GM18517 (cell line): ENCODE data around the gene OSTC.

Experiments
- ATAC-seq: cut with Tn5 transposase; IDR thresholded peaks from one replicate; pipeline ENCODE4 v1.9.1; 2021; ENCODE audit warnings: mild to moderate bottlenecking, moderate library complexity; ENCODE audit not compliant: unreplicated experiment

The OSTC gene

DNA sequence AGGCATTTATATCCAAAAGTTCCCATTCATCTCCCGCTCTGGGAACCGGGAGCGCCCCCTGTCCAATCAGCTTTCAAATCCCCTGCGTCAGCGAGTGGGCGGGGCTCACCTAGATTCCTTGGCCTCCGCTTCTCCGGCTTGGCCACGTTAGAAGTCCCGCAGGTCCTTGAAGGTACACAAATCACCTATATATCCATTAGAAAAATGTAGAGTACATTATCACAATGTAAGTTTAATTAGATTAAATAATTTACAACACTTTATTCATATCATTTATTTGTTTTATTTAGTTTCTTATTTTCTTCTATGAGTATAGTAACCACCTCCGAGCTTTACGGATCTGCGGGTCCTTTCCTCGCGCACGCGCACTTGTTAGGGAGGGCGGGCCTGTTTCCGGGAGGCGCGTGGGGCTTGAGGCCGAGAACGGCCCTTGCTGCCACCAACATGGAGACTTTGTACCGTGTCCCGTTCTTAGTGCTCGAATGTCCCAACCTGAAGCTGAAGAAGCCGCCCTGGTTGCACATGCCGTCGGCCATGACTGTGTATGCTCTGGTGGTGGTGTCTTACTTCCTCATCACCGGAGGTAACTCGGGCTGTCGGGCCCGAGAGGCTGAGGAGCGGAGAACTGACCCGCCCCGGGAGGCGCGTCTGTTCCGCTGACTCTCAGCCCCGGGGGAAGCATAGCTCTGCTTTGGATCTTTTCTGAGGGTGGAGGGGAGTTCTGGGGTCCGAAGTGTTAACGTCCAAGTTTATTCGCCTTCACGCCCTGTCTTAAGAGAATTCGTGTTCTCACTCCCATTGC lies at the start of gene OSTC:
TSS of gene OSTC (plus strand) at position 388 of the 802 bp plus-strand sequence. CDS start at position 445, 57 bp downstream.
- ATAC-seq: peak; percentile 95

DNA sequence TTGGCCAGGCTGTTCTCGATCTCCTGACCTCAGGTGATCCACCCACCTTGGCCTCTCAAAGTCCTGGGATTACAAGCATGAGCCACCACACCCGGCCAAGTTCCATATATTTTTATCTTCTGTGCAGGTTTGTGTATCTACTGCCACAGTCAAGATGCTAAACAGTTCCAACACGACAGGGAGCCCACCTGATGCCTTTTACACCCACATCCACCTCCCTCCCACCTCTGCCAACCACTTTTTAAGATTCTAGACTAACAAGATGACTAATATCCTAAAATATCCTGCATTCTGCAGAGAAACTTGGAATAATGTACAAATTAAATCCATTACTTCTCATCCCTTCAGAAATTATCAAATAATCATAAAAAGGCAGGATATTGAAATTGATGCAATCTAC lies 49.3 kb upstream of the OSTC start:
- no peak for ATAC-seq

DNA sequence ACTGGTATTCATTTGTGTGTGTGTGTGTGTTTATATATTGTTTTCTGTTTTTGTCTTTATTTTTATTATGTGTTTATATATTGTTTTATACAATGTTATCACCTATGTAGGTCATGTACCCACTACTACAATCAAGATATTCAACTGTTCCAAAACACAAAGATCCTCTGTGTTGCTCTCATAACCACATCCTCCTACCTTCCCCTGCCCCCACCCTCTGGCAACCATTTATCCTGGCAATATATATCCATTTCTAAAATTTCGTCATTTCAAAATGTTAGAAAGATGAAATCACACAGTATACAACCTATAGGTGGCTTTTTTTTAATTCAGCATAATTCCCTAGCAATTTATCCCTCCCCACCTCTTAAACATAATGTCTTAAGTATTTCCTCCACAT lies 48.9 kb upstream of the OSTC start:
- no peak for ATAC-seq

DNA sequence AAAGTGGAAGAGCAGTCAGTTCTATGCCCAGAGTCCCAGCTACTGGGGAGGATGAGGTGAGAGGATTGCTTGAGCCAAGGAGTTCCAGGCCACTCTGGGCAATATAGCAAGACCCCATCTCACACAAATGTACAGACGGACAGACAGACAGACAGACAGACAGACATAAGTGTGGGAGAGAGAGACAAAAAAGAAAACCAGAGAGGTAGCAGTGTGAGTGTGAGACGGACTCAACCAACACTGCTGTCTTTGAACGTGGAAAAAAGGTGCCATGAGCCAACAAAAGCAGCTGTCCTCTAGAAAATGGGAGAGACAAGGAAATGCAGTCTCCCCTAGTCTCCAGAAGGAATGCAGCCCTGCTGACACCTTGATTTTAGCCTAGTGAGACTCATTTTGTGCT lies 48.2 kb upstream of the OSTC start:
- no peak for ATAC-seq

DNA sequence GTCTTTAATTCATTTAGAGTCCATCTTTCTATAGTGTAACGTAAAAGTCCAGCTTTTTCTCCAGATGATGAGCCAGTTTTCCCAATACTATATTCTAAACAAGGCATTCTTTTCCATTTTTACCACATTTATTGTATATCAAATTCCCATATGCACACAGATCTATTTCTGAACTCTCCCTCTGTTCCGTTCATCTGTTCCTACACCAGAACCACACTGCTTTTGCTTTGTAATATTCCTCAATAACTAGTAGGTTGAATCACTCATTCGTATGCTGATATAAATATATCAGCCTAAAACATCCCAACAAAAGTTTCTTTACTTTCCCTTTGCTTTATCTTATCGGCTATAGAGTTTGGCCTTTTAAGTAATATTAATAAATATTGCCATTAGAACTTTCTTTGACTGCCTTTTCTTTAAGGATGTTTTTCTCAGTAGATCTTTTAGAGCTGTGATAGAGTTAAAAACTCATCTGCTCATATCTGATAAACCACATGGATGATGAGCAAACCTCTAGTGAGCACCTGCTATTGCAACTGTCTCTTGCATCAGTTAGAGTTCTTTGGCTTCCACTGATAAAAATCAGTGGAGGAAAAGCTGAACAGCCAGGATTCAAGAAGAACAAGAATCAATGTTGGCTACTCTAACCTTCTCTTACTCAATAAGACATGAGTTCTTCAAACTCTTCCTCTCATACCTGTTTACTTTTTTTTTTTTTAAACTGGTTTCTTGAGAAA lies 43.2 kb upstream of the OSTC start:
- no peak for ATAC-seq

DNA sequence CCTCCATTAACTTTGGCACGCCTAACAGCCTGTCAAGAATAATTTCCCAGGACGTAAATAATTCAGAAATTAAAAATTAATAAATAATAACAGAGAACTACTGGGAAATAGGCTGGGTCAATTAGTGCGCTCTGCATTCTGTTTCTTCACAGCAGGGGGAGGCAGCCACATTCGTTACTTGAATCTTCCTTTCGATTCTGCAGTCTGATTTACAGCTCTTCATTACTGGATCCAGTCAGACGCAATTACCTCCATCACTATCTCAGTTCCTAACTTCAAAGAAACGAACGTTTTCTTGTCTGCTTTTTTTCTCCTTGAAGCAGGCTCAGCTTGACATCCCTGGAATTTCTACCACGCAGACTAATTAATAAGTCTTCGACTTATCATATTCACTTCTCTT lies 39.0 kb upstream of the OSTC start:
- ATAC-seq: no peak

DNA sequence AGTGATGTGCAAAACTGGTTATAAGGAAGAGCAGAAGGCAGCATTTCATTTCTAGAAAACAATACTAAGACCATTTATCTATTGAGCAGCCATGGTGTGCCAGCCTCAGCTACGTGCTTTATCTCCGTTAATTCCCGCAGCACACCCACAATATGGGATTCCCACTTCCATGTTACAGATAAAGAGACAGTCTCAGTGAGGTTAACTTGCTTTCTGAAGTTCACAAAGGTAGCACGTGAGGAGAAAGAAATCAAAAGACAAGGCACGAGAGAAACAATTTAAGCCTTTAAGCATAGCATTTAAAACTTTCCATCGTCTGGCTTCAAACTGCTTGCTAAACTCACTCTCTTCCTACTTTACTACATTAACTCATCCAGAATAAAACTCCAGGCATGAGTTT lies 38.0 kb upstream of the OSTC start:
- no peak for ATAC-seq

DNA sequence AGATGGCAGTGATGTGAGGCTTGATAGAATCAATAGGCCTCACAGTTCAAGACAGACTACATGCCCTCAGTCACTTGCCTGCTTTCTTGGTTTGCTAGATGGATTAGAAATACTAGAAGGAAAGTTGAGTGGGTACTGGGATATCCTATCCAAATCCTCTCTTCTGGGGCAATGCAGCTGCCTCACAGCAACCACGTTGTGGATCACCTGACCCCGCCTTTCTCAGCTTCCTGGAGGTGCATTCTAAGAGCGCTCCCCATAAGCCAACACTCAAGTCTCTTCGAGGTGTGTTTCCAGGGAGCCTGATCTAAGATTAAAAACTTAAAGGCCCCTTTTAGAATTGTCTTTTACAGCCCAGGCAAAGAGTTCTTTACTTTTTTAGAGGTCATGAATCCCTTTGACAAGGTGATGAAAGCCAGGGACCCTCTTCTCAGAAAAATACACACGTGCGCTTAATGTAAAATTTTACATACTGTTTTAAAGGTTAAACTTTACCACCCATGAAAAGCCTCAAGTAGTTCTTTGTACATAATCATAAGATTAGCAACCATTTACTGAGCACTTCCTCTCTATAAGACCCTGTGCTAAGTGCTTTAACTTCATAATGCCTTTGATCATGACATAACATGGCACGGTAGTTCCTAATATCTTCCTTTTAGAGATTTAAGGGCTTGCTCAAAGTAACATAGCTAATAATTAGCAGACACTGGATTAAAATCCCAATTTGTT lies 30.9 kb upstream of the OSTC start:
- no peak for ATAC-seq

DNA sequence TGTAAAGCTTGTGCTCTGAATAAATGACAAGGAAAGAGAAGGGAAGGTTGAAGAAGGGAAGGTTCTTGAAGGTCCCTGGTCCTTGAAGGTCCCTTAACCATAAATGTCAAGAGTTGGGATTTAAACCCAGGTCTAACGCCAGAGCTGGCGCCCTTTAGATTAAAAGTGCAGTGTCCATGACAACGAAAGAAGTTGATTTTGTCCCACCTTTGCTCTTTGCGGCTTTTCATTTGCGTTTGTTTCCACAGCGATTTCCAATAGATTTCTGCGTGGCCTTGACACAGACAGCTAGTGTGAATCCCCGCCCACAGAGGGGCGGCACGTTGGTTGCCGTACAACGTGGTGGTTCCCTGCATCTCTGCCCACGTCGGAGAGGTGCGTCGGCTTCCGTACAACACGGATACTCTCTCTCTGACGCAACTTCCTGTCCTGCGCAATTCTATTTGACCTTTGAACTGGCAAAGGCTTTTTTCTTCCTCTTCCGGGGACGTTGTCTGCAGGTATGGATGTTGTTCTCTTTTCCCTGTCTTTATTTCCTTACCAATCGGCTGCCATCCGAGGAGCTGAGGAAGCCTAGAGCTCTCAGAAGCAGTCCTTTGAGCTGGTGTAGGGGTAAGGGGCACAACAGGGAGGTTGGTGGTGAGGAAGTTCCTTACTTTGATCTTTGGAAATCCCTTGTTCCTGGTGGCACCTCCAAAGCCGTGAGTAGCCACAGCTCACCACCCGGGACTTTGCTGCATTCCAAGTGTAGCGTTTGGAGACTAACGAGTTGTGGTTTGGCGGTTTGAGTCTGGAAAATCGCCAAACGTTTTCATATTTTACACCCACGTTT lies 30.1 kb upstream of the OSTC start, which contains the start of gene RPL34:
TSS of gene RPL34 (plus strand) at position 476 of the 832 bp plus-strand sequence. CDS start 1,384 bp downstream, outside the sequence.
- ATAC-seq: peak; percentile 99

DNA sequence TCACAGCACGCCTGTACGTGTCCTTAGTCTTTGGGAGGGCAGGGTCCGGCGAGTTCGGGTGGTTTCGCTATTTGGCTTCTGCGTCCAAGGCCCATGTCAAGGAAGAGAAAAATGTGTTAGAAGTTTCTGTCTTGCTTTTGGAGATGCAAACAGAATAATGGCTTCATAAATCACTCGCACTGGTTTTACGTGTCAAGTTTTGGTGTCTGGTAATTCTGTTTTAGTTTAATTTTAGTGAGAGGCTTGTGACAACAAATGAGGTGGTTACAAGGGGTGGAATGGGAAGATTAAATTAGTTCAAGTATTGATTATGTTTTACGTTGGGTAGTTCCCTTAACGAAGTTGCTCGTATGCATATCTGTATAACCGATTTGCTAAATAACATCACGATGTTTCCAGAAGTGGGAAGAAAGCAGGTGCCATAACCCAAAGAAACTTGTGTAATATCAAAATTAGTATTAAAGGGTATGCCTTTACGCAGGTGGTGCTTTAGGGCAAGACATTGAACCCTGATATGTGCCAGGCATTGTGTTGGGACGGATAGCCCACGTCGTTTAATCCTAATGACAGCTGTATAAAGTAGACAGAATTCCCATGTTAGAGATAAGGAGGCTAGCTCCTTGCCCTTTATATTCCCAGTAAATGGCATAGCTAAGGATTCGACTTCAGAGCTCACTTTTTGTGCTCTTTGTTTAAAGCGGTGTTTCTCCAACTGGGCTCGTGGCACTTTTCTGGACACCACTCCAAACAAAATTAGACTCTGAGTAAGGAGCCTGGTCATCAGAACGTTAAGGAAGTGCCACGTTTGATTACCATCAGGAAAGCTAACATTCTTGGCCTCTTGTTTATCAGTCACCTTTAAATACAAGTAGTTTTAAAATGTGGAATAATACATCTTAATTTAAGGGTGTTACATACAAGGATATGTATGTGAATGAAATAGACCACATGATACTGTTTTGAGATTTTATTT lies 29.2 kb upstream of the OSTC start:
- ATAC-seq: no peak

DNA sequence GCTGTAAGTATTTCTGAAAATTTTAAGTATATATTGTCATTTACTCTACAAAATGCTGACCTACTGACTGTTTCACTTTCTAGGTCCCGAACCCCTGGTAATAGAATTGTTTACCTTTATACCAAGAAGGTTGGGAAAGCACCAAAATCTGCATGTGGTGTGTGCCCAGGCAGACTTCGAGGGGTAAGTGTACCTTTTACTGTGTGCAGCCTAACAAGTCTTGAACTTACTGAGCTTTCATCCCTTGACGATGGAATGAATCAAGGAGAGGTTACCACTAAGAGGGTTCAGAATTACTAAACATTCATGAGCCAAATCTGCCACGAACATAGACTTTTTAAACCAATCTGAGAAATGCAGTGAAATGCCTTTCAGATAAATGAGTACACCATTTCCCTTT lies 28.4 kb upstream of the OSTC start:
- ATAC-seq: no peak

DNA sequence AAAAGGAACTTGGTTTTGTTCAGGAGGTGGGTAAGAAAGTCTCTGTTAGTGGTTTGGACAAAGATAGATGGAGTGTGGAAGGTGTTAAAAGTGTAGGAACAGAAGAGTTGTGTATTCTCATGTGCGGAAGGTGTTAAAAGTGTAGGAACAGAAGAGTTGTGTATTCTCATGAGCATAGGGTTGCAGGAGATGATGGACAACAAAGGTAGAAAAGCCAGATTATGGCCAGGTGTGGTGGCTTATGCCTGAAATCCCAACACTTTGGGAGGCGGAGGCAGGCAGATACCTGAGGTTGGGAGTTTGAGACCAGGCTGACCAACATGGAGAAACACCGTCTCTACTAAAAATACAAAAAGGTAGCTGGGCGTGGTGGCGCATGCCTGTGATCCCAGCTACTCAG lies 27.6 kb upstream of the OSTC start:
- ATAC-seq: no peak

DNA sequence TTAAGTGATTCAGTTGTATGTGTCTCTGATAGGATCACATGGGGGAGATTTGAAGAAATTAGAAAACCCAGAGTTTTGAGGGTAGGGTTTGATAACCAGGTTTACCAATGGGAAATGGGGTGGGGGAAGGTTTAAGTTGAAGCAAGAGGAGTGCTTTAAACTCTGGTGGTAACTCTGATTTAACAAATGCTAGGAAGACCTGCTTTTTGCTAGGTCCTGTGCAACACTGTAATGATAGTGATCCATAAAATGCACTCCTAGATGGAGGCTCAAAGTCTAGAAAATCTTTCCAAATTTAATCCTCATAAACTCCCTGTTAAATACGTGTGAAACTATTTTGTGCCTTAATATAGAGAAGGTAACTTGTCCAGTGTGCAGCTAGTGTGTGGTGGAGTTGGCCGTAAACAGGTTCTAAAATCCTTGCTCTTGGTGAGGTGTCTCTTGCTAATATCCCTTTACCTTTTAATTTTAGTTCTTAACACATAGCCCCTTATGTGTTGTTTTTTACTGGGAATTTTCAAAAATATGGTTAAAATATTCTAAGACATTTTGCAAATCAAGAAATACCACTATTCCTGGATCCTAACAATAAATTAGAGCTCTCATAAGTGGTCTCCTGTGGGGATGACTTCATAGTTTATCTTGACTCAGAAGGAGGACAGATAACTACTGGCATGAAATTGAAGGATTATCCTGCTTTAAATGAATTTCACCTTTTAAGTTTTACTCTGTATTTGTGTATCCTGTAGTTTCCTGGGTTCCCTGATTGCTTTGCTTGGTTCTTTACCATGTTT lies 25.9 kb upstream of the OSTC start:
- no peak for ATAC-seq

DNA sequence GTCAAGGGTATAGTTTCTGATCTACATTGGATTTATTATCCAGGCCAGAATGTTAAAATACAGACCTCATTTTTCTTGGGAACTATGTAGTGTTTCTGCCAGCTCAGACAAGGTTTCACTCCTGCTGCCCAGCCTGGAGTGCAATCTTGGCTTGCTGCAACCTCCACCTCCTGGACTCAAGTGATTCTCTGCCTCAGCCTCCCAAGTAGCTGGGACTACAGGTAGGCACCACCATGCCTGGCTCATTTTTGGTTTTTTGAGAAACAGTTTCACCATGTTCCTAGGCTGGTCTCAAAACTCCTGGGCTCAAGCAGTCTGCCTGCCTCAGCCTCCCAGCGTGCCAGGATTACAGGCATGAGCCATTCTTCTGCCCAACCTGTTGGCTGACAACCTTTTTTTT lies 24.3 kb upstream of the OSTC start:
- ATAC-seq: no peak

DNA sequence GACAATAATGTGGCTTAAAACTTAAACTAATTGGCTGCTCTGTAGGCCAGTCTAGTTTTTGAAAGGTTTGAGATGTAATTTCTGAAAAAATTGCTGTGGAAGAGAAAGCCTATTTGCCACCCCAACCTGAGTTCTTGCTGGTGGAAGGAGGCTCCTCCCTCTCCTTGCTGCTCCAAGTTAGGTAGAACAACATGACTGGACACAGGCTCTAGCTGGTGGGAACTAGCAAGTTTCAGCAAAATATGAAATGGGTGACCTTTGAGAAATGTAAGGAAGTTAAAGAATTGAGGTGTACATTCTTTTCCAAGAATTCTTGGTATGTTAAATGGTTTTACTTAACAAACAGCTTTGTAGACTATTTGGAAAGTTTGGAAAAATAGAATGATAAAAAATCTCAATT lies 22.0 kb upstream of the OSTC start:
- no peak for ATAC-seq

DNA sequence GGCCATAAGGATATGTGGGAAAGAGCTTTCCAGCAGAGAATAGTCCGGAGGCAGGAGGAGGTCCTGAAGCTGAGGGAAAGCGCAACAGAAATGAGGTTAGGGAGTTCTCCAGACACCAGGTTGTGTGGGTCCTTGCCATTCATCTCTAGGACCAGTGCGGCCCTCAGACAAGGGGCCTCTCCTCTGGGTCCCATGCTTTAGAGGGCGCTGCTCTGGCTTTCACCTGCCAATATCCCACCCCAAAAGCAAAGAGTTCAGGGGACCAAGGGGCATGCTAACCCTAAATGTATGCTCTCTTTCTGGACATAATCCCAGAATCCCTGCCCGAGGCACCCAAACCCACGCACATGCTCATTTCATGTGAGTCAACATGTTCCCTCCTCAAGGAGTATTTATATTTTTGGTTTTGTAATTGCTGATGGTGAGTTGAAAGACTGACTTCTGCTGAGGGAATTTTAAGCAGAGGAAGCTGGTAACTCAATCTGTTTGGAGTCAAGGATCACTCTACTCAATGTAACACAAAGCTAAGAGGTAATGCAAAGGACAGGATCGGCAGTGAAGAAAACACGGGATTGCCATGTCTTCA lies 15.2 kb upstream of the OSTC start:
- ATAC-seq: no peak

DNA sequence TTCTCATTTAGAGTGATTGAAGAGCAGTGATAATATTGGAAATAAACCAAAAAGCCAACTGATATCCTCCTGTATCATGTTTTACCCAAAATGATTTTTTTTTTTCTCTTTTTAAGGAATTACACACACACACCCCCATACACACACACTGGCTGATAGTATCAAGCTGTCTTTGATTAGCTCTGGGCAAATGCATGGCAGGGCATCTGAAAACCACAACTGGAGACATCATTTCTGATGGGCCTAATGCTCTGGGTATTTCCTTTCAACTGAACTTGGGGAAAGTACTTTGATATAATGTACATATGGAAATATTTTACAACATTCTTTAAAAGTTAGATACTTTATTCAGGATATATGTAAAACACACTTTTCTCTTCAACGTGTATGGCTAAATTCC lies 14.2 kb upstream of the OSTC start:
- no peak for ATAC-seq

DNA sequence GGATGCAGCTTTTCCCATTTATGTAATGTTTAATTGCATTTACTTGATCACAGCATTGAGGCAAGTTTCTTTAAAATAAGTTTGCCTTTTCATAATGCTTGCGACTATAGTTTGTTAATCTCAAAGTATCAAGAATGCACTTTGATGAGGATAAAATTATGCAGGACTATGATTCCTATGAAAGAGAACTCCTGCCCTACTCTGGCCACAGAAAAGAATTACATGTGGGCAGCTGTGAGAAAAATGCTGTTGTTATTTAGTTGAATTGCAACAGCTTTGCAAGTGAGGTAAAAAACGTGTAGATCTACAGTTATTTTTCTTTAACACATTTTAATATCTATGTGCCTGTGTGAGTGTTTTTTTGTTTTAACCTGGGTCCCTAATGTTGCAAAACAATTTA lies 12.5 kb upstream of the OSTC start:
- ATAC-seq: no peak
